Mucosa of descending colon (tissue), 3 donors: Measurements from ENCODE around the gene HSPA12B. TPM values are rescaled to one million over a fixed set of nuclear protein-coding genes. Genes with fewer than 3 reads are reported as not detected.

Experiments used
- total RNA-seq, 3 donors: library from RNA; stranded (reverse); fragmentation: NEBNext Ultra II Directional in 2 of 3; extraction: Animal tissue kit (Norgen Biotek cat#: 25700) in 2 of 3; gene quantifications; one replicate each; pipeline versions ENCODE4 v1.2.1 to v1.2.4, GENCODE V29; 2021 to 2023
- donor health status: DM: no; HTN: no; CAD: no; lungs with moderate emphysema.
- donor health status: DM: no; HTN: no; CAD: no.
- donor health status: DM: no; HTN: yes; CAD: no.

The HSPA12B gene
- total RNA-seq, 3 donors from 2014 or later: 1.2 to 5.9 (median 3.4) TPM

Other genes starting within 250 kb of the HSPA12B start
- not detected for gene GFRA4, start 69.3 kb upstream of the HSPA12B start, total RNA-seq
- gene ADAM33, start 50.7 kb upstream of the HSPA12B start, total RNA-seq: 10 to 100 TPM in 1 of 3 donors, 1 to 10 TPM in 2; 6.4 to 86.6 (median 9.7) TPM
- 10 to 100 TPM in 2 of 3 donors, 1 to 10 TPM in 1; 3.3 to 21.7 (median 12.2) TPM for gene SIGLEC1, start 20.1 kb upstream of the HSPA12B start, total RNA-seq
- gene ADISSP, start 35.1 kb downstream of the HSPA12B start, total RNA-seq: 10 to 100 TPM; 14.5 to 69.6 (median 26.5) TPM
- gene SPEF1, start 48.8 kb downstream of the HSPA12B start, total RNA-seq: under 1 TPM in 1 of 3 donors, not detected in 2; 0.19 TPM
- 100 to 1,000 TPM in 1 of 3 donors, 10 to 100 TPM in 2; 71.7 to 114 (median 75.0) TPM for gene CENPB, start 54.1 kb downstream of the HSPA12B start, total RNA-seq
- 10 to 100 TPM; 12.2 to 52.0 (median 38.4) TPM for gene CDC25B, start 63.6 kb downstream of the HSPA12B start, total RNA-seq
- gene AP5S1, start 87.9 kb downstream of the HSPA12B start, total RNA-seq: 10 to 100 TPM; 13.0 to 18.6 (median 13.9) TPM
- gene MAVS, start 114.1 kb downstream of the HSPA12B start, total RNA-seq: 10 to 100 TPM; 60.7 to 79.5 (median 72.3) TPM
- gene PANK2, start 156.7 kb downstream of the HSPA12B start, total RNA-seq: 10 to 100 TPM; 27.6 to 42.3 (median 29.6) TPM